CD14-positive monocyte (primary cell): Measurements from ENCODE around the gene PDE4D. TPM values are rescaled to one million over a fixed set of nuclear protein-coding genes. Genes with fewer than 3 reads are reported as not detected.

Experiments used
- DNase-seq, 3 donors: peaks; one replicate each; pipeline ENCODE4 v3.0.0-alpha.2; 2011 to 2022
- H2AFZ ChIP-seq: 2 replicates; pipeline ENCODE4 v1.6.0; 2012; ENCODE audit warnings: mild to moderate bottlenecking, low read depth, low read length, inconsistent platforms; ENCODE audit not compliant: insufficient read depth, poor library complexity, severe bottlenecking
- H3K27ac ChIP-seq, 2 donors: 1 replicate in 1 of 2; 2 replicates in 1 of 2; pipeline ENCODE4 v1.5.1; 2012 to 2013; ENCODE audit warnings: low read length in 2 of 2, control low read depth in 1 of 2, inconsistent platforms in 1 of 2, low read depth in 1 of 2, mild to moderate bottlenecking in 1 of 2
- H3K27me3 ChIP-seq, 2 donors: one replicate each; pipeline versions ENCODE4 v1.6.0 to v1.6.1; 2011 to 2013; ENCODE audit warnings: low read length in 2 of 2; ENCODE audit not compliant: control insufficient read depth in 2 of 2, insufficient read depth in 2 of 2
- H3K36me3 ChIP-seq, 2 donors: replicated peaks in 1 of 2; 1 replicate in 1 of 2; 2 replicates in 1 of 2; pipeline versions ENCODE4 v1.5.1 to v1.6.1; 2012 to 2013; ENCODE audit warnings: low read length in 2 of 2, control low read depth in 1 of 2, inconsistent platforms in 1 of 2, mild to moderate bottlenecking in 1 of 2; ENCODE audit not compliant: insufficient read depth in 2 of 2, control insufficient read depth in 1 of 2
- H3K4me1 ChIP-seq, 2 donors: 1 replicate in 1 of 2; 2 replicates in 1 of 2; pipeline versions ENCODE4 v1.5.1 to v1.6.1; 2012 to 2013; ENCODE audit warnings: low read length in 2 of 2, control low read depth in 1 of 2, inconsistent platforms in 1 of 2, mild to moderate bottlenecking in 1 of 2, moderate library complexity in 1 of 2; ENCODE audit not compliant: insufficient read depth in 2 of 2, control insufficient read depth in 1 of 2
- H3K4me2 ChIP-seq: replicated peaks from 2 replicates; pipeline ENCODE3; 2012; ENCODE audit warnings: low read length, moderate library complexity, mild to moderate bottlenecking; ENCODE audit not compliant: poor library complexity, severe bottlenecking; ENCODE audit errors: extremely low read depth
- H3K4me3 ChIP-seq, 3 experiments: fragments of 200-600 bp in 1 of 3; sonication (generic) in 1 of 3; replicated peaks in 1 of 3; 1 replicate in 2 of 3; 2 replicates in 1 of 3; pipeline ENCODE4 v1.5.1; 2011 to 2013; ENCODE audit warnings: low read length in 3 of 3, mild to moderate bottlenecking in 3 of 3, control low read depth in 2 of 3, low read depth in 2 of 3, inconsistent platforms in 1 of 3, moderate library complexity in 1 of 3
- H3K79me2 ChIP-seq: 2 replicates; pipeline ENCODE4 v1.6.0; 2012; ENCODE audit warnings: mild to moderate bottlenecking, control low read depth, inconsistent platforms, low read length, moderate library complexity; ENCODE audit not compliant: insufficient read depth
- H3K9ac ChIP-seq: 2 replicates; pipeline ENCODE4 v1.6.0; 2017; ENCODE audit warnings: low read length, mild to moderate bottlenecking; ENCODE audit not compliant: insufficient read depth, poor library complexity, severe bottlenecking
- H3K9me3 ChIP-seq, 2 donors: replicated peaks in 1 of 2; 1 replicate in 1 of 2; 2 replicates in 1 of 2; pipeline versions ENCODE4 v1.5.1 to v1.6.1; 2012 to 2013; ENCODE audit warnings: low read length in 2 of 2, control low read depth in 1 of 2; ENCODE audit not compliant: control insufficient read depth in 1 of 2, insufficient read depth in 1 of 2
- H4K20me1 ChIP-seq: 2 replicates; pipeline ENCODE4 v1.6.0; 2012; ENCODE audit warnings: mild to moderate bottlenecking, low read length, control low read depth, moderate library complexity; ENCODE audit not compliant: insufficient read depth
- H3K27ac Mint-ChIP-seq, 7 donors: one replicate each; pipeline ENCODE4 v1.8.0; 2020; ENCODE audit warnings: mild to moderate bottlenecking in 7 of 7, mixed read lengths in 7 of 7, moderate library complexity in 6 of 7, inconsistent platforms in 2 of 7
- H3K27me3 Mint-ChIP-seq, 3 donors: one replicate each; pipeline ENCODE4 v1.8.0; 2021 to 2022; ENCODE audit warnings: low read depth in 3 of 3, mild to moderate bottlenecking in 3 of 3, mixed read lengths in 3 of 3, moderate library complexity in 3 of 3, inconsistent platforms in 1 of 3
- H3K36me3 Mint-ChIP-seq, 2 donors: one replicate each; pipeline ENCODE4 v1.8.0; 2020; ENCODE audit warnings: mixed read lengths in 2 of 2, inconsistent platforms in 1 of 2, mild to moderate bottlenecking in 1 of 2
- H3K4me1 Mint-ChIP-seq: one replicate; pipeline ENCODE4 v1.8.0; 2020; ENCODE audit warnings: mild to moderate bottlenecking, mixed read lengths
- H3K4me3 Mint-ChIP-seq, 2 donors: one replicate each; pipeline ENCODE4 v1.8.0; 2020; ENCODE audit warnings: mild to moderate bottlenecking in 2 of 2, mixed read lengths in 2 of 2, moderate library complexity in 1 of 2
- H3K9me3 Mint-ChIP-seq, 7 donors: one replicate each; pipeline ENCODE4 v1.8.0; 2020 to 2022; ENCODE audit warnings: mixed read lengths in 7 of 7, mild to moderate bottlenecking in 6 of 7, moderate library complexity in 6 of 7, inconsistent platforms in 2 of 7
- CTCF ChIP-seq: fragments of 200-600 bp; IDR thresholded peaks from one replicate; pipeline ENCODE4 v1.8.0; 2022; ENCODE audit warnings: antibody characterized with exemption, mild to moderate bottlenecking
- WGBS: methylation state at CpG from one replicate; pipeline ENCODE4 v1.1.5; 2013; ENCODE audit warnings: missing lambda C conversion rate; ENCODE audit not compliant: insufficient coverage; 5-methylcytosine and 5-hydroxymethylcytosine counted together
- intact Hi-C, 2 donors: fragments of 100-400 bp; cut with micrococcal nuclease; formaldehyde crosslinking; loops; one replicate each; pipeline versions ENCODE4 v1.15.0 to v1.15.1; 2023
- polyA plus RNA-seq, 3 donors: library from polyadenylated mRNA; depleted of rRNA in 1 of 3; unstranded in 2 of 3; stranded (reverse) in 1 of 3; fragments of 300-500 nt in 2 of 3; fragments of >200 nt in 1 of 3; fragmentation: Illumina TruSeq in 2 of 3; gene quantifications; 1 replicate in 2 of 3; 2 replicates in 1 of 3; pipeline ENCODE4 v1.2.3, GENCODE V29; 2012 to 2021

The PDE4D gene
- polyA plus RNA-seq, 3 donors: 1.9 to 3.4 (median 2.8) TPM

DNA sequence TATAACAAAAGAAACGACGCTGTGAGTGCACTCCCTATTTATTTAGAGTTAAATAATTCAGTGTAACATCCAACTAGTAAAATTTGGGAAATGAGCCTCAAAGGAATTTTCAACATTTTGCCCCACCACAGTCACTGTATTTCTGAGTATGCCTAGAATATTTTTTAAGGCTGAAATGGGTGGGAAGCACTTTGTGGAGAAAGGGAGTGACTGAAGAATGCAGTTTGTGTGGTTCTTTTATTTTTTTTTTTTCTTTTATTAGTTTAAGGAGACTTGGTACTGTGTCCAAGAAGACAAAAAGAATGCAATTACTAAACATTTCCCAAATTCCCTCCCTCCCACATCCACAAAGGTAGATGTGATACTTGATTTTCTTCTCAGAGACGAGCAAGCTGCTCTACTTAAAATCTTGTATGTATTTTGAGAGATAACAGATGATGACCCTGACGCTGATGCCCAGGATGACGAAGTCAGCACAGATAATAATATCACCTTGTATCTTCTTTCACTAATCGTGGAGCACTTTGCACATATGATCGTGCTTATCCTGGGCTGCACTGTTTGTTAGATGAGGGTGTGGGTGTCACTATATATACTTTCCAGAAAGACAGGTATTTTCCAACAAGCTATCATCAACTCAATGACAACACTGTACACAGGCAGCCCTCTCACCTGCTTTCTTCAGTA is 724.3 kb downstream of the PDE4D start:
- no peak for TF ChIP-seq CTCF
- H3K4me1 ChIP-seq: no peaks in the 10 kb centered on the region
- no CpG with 5 or more reads among the region's 7 CpGs for WGBS
- H3K4me3 ChIP-seq: no peak overlapping the region
- Mint-ChIP-seq H3K4me1 (no peaks in the 10 kb centered on the region), H3K27me3 (peaks cover 0 to 2% (median 0%) of the 10 kb centered on the region in 3 donors), H3K9me3 (no peaks in the 10 kb centered on the region), H3K36me3 (peaks cover 3% of the 10 kb centered on the region in 2 donors), H3K27ac (no peak overlapping the region), H3K4me3 (no peak overlapping the region)
- H2AFZ ChIP-seq: no peak overlapping the region
- H3K9me3 ChIP-seq: no peaks in the 10 kb centered on the region
- H3K79me2 ChIP-seq: no peaks in the 10 kb centered on the region
- H4K20me1 ChIP-seq: no peaks in the 10 kb centered on the region
- no peaks in the 10 kb centered on the region for H3K27me3 ChIP-seq
- no peak overlapping the region for H3K4me2 ChIP-seq
- no peak for DNase-seq
- H3K9ac ChIP-seq: no peak overlapping the region
- H3K36me3 ChIP-seq: no peaks in the 10 kb centered on the region
- intact Hi-C loops: no loop called here
- no peak overlapping the region for H3K27ac ChIP-seq

DNA sequence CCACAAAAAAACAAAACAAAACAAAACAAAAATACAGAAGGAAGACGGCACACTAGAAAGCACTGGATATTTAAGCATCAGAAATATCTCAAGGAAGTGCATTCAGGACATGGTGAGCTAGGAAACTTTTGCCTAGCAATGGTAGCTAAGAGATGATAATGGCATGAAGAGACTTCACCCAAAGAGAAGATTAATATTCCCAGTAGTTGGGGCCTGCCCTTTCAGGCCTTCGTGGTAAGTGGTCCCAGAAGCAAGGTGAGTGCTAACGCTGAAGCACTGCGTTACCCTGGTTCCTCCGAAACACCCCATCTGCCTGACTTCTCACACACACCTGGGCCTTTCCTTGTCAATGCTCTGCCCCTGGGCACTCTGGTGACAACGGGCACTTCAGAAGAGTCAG is 725.5 kb downstream of the PDE4D start:
- WGBS: no CpG with 5 or more reads among the region's 6 CpGs
- Histone ChIP-seq H4K20me1 (no peaks in the 10 kb centered on the region), H3K4me1 (no peaks in the 10 kb centered on the region), H2AFZ (no peak overlapping the region), H3K9ac (no peak overlapping the region), H3K9me3 (no peaks in the 10 kb centered on the region), H3K27me3 (no peaks in the 10 kb centered on the region), H3K79me2 (no peaks in the 10 kb centered on the region), H3K4me2 (no peak overlapping the region), H3K36me3 (no peaks in the 10 kb centered on the region), H3K27ac (no peak overlapping the region), H3K4me3 (no peak overlapping the region)
- Mint-ChIP-seq H3K27me3 (peaks cover 0 to 2% (median 0%) of the 10 kb centered on the region in 3 donors), H3K4me1 (no peaks in the 10 kb centered on the region), H3K9me3 (no peaks in the 10 kb centered on the region), H3K4me3 (no peak overlapping the region), H3K36me3 (peaks cover 3% of the 10 kb centered on the region in 2 donors), H3K27ac (no peak overlapping the region)
- intact Hi-C loops: no loop called here
- TF ChIP-seq CTCF: no peak
- no peak for DNase-seq
